ENCODE results near the gene B3GALT6.

DNA sequence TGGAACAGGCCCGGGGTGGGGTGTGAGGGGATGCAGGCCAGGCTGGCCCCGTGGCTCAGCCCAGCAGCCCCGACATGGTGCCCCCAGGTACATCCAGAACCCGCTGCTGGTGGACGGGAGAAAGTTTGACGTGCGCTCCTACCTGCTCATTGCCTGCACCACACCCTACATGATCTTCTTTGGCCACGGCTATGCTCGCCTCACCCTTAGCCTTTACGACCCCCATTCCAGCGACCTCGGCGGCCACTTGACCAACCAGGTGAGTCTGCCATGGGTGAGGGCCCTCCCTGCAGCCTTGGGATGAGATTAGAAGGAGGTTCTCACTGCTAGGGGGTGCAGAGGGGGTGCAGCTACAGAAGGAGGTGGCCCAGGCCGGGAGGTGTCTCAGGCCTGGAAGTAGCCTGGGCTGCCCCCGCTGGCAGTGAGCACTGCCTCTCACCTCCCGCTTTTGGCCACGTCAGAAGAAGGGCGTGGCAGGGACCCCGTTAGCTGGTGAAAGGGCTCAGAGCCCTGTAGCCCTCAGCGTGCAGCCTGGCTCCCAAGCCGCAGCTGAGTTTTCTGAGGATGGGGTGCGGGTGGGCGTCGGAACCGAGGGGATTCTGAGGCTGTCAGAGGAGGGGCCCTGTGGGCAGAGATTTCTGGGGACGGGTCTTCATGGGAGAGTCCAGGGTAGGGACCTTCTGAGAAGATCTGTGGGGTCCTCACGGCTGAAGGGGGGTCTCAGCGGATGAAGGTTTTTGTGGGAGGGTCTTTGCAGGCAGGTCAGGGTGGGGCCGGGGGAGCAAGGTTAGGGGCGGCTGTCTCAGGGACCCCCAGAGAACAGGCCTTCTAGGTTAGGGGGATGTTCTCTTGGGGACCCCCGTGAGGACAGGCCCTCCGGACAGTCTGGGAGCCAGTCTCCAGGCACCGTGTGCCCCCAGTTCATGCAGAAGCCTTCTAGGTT is 47.9 kb upstream of the B3GALT6 start:
- TF ChIP-seq ELF4 (IDR thresholded peaks at IDR 0.05) (no peak), TARDBP (IDR thresholded peaks at IDR 0.05) (no peak), FOXA1 (IDR thresholded peaks at IDR 0.05) (no peak), FOXK2 (IDR thresholded peaks at IDR 0.05) (no peak), CTBP1 (IDR thresholded peaks at IDR 0.05; ENCODE audit: borderline replicate concordance) (no peak), BHLHE40 (IDR thresholded peaks at IDR 0.05; ENCODE audit: borderline replicate concordance) (no peak), L3MBTL2 (conservative IDR thresholded peaks at IDR 0.05) (no peak), SP1 (IDR thresholded peaks at IDR 0.05) (no peak), FOXM1 (IDR thresholded peaks at IDR 0.05; ENCODE audit: borderline replicate concordance) (no peak)

Measured in HEK293T (cell line).